ENCODE measurements around the gene CTU2. TPM values are rescaled to one million over a fixed set of nuclear protein-coding genes. Genes with fewer than 3 reads are reported as not detected.
A peak's percentile ranks its signal among the peaks of the same experiment; 100 is the strongest.

Gene CTU2
- total and polyA plus RNA-seq, 9 of the 15 experiments (the other 6 are each of a cell fraction or from before 2014, with no cell fraction given): 1.3 to 105 (median 23.2) TPM

- Histone ChIP-seq H3K27ac (ENCODE audit: extremely low read depth, low read depth, low read length) (no peak overlapping the region), H4K20me1 (replicated peaks; ENCODE audit: control insufficient read depth, insufficient read depth, low read length) (peaks cover 10% of the 10 kb centered on the region; the same call in 1 of the 2 replicates), H3K9ac (ENCODE audit: insufficient read depth in 1 of 2, low read depth in 2 of 2, low read length in 2 of 2) (peak overlapping the region in 1 of 2 experiments; percentile 79; a peak in 2 of 4 replicates), H2AFZ (ENCODE audit: low read depth, low read length) (no peak overlapping the region), H3K9me3 (replicated peaks; ENCODE audit: control insufficient read depth, insufficient read depth, low read depth, low read length) (no peaks in the 10 kb centered on the region), H3K9me1 (ENCODE audit: control insufficient read depth, insufficient read depth, low read length) (no peaks in the 10 kb centered on the region), H3K4me3 (no peak overlapping the region), H3K27me3 (ENCODE audit: control insufficient read depth in 2 of 2, insufficient read depth in 2 of 2, low read length in 2 of 2) (no peaks in the 10 kb centered on the region), H3K4me2 (ENCODE audit: insufficient read depth, low read length) (no peak overlapping the region), H3K79me2 (ENCODE audit: control insufficient read depth, insufficient read depth, low read length) (peaks cover 63% of the 10 kb centered on the region), H3K36me3 (ENCODE audit: control insufficient read depth, insufficient read depth, low read length) (peaks cover 66% of the 10 kb centered on the region; the same call in 2 of the 3 replicates), H3K4me1 (replicated peaks in 1 of 2; ENCODE audit: control insufficient read depth in 2 of 2, insufficient read depth in 2 of 2, low read length in 2 of 2) (peaks cover 12 to 89% of the 10 kb centered on the region in 2 experiments)
- intact Hi-C loops (cut with micrococcal nuclease): no loop called here
- WGBS (ENCODE audit: insufficient coverage, low coverage, missing lambda C conversion rate): 96% methylated on average over 15 of the region's 15 CpGs
- ChIA-PET POLR2A (no interaction called here), CTCF (ENCODE audit: low intra/inter-chr PET ratio) (no interaction called here)
- in situ Hi-C loops (cut with MboI): no loop called here
- TF ChIP-seq CHD2 (IDR thresholded peaks at IDR 0.05; ENCODE audit: low read depth, low read length): no peak
- no peak for TF ChIP-seq PHF8 (IDR thresholded peaks at IDR 0.05; ENCODE audit: borderline replicate concordance, low read length)
- no peak for TF ChIP-seq POLR2B (IDR thresholded peaks at IDR 0.05; ENCODE audit: low read depth, partially characterized antibody)
- TF ChIP-seq HMGN3 (IDR thresholded peaks at IDR 0.05; ENCODE audit: borderline replicate concordance, extremely low read depth, insufficient read length, low read depth, low read length): no peak
- peak; percentile 40; the same call in 1 of the 2 replicates for TF ChIP-seq NFIC (IDR thresholded peaks at IDR 0.05)
- TF ChIP-seq CTBP1 (IDR thresholded peaks at IDR 0.05; ENCODE audit: borderline replicate concordance): no peak
- TF ChIP-seq NR0B1 (IDR thresholded peaks at IDR 0.05; ENCODE audit: partially characterized antibody): no peak
- peak; percentile 2; the same call in 1 of the 2 replicates for TF ChIP-seq POLR2G (IDR thresholded peaks at IDR 0.05; ENCODE audit: low read depth, low read length)
- TF ChIP-seq ZNF174 (CRISPR knock-in tag; IDR thresholded peaks at IDR 0.05): no peak
- no peak for TF ChIP-seq FOS (IDR thresholded peaks at IDR 0.05; ENCODE audit: extremely low read depth, insufficient read length)
- TF ChIP-seq ZBTB7A (IDR thresholded peaks at IDR 0.05; ENCODE audit: borderline replicate concordance, control insufficient read depth, low read depth, low read length): no peak
- TF ChIP-seq ZNF217 (CRISPR knock-in tag; IDR thresholded peaks at IDR 0.05): no peak
- no peak for ATAC-seq
- no peak for FAIRE-seq
- no TSS peak for BruUV-seq (replicated peaks)
- DNase-seq (ENCODE audit: extremely low read depth in 1 of 4, low spot score in 3 of 4): no peak
Measured at GRCh38 chr16:88658714-88659113, 47.6 kb upstream of the CTU2 start.
